Endometrial microvascular endothelial cells (primary cell): ENCODE data around the gene ATP9A. TPM values are rescaled to one million over a fixed set of nuclear protein-coding genes. Genes with fewer than 3 reads are reported as not detected.
"Not testable (repeated sequence)": the region's sequence is repeated elsewhere in the genome, so short reads cannot be mapped to it uniquely, and the experiment has no call there.

ENCODE experiments used
- in situ Hi-C: cut with HindIII; loops from 2 replicates; pipeline ENCODE4 v1.10.0; 2017; ENCODE audit warnings: low sequenced_read_pairs, low pct_unique_long_range_greater_than_20kb; ENCODE audit errors: inconsistent ontology term
- total RNA-seq: library from RNA; depleted of rRNA; stranded (reverse); fragments of >200 nt; gene quantifications from one replicate; pipeline ENCODE4 v1.2.3, GENCODE V29; 2015; ENCODE audit errors: inconsistent ontology term

Gene ATP9A
- total RNA-seq, 1 donor from 2014 or later = 29.7 TPM

DNA sequence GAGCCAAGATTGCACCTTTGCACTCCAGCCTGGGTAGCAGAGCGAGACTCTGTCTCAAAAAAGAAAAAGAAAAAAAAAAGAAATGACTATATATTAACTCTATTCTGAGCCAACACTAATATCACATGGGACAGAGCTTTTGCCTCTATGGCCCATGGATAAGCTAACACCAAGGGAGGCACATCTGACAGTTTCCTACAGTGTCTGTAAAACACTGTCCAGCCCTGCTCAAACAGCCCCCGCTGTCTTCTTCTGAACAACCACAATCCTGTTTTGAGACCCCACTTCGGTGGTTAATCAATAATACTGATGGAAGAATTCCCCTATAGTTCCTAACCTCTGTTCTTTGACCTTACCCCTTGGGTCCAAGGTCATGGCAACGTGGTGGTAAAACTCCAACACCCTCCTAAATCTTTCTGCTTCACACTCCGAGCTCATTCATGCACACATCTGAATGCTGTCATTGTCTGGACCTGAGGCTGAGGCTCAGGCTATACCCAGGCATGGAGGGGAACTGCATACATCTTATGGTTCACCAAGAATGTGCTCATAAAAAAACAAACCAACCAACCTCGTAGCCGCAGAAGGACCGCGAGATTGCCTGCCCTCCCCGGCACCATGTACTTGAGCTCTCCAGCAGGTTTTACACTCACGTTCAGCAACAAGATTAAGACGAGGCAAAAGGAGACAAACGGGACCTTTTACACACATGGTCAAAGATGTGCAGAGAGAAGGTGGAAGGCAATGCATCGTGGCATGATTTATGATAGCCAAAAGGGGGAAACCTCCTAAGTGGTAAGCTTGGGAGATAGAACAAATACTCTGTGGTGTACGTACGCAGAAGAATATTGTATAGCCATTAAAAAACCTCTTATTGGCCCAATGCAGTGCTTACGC is 120.3 kb downstream of the ATP9A start:
- in situ Hi-C loops = no loop called here

DNA sequence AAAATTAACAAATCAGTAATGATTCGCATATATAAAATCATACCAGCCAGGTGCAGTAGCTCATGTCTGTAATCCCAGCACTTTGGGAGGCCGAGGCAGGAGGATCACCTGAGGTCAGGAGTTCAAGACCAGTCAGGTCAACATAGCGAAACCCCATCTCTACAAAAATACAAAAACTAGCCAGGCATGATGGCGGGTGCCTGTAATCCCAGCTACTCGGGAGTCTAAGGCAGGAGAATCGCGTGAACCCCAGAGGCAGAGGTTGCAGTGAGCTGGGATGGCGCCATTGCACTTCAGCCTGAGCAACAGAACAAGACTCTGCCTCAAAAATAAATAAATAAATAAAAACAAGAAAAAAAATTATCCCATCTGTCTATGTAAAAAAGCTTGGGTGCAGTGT is 124.4 kb downstream of the ATP9A start:
- in situ Hi-C loops = not testable (repeated sequence)

DNA sequence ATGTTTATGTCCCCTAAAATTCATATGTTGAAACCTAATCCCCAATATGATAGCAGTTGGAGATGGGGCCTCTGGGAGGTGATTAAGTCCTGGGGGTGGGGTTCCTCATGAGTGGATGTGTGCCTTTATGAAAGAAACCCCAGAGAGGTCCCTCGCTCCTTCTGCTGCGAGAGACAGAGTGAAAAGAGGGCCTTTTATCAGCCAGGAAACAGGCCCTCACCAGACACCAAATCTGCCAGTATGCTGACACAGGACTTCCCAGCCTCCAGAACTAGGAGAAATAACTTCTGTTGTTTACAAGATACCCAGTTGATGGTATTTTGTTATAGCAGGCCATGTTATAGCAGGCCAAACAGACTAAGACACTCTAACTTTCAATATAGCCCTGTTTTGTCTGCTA is 124.8 kb downstream of the ATP9A start:
- in situ Hi-C loops = no loop called here

DNA sequence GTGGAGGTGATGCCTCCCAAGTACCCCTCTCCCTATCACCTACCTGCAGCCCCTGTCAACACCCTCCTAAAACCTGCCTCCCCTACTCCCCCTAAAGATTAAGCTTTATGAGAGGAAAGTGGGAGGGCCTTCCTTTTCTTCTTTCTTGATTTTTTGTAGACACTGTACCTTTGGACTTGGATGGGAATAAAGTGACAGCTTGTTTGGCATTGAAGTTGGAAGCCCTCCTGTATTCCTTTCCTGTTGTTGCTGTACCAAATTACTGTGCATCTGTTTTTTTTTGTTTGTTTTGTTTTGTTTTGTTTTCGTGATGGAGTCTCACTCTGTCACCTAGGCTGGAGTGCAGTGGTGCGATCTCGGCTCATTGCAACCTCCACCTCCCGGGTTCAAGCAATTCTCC is 126.3 kb downstream of the ATP9A start:
- in situ Hi-C loops = no loop called here

DNA sequence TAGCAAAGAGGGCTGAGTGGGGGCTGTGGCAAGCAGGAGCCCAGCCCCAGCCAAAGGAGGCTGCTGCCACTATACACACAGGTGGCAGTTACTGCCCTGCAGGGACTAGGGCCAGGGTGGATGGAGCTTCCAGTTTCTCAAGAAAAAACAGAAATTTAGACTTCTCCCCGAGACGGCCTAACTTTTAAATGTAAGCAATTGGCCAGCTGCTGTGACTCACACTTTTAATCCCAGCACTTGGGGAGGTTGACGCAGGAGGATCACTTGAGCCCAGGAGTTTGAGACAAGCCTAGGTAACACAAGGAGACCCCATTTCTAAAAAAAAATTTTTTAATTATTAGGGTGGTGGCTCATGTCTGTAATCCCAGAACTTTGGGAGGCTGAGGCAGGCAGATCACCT is 127.4 kb downstream of the ATP9A start:
- in situ Hi-C loops = no loop called here

DNA sequence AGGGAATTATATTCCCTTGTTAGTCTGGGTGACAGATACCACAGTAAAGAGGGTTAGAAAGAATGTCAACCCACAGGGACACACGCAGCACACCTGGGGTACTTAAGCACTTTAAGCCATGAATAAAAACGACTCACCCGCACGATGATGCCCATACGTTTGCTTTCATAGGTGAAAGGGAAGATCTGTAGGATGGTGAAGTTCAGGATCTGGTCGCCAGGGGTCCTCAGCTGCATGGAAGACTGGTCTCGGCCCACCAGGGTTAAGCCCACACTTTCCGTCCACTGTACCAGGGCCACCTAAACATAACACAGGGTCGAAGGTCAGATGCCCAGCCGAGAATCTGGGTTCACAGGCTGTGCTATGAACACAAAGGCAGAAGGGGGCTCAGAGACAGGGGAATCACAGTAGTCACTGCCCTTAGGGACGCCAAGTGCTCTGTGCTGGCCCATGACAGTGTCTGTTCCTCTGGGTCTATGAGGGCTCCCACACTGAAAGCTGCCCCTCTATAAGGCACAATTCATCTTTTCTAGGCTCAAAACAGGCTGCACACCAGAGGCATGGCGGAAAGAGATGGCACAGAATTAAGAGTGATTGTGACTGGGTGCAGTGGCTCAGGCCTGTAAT is 128.9 kb downstream of the ATP9A start:
- in situ Hi-C loops = no loop called here

DNA sequence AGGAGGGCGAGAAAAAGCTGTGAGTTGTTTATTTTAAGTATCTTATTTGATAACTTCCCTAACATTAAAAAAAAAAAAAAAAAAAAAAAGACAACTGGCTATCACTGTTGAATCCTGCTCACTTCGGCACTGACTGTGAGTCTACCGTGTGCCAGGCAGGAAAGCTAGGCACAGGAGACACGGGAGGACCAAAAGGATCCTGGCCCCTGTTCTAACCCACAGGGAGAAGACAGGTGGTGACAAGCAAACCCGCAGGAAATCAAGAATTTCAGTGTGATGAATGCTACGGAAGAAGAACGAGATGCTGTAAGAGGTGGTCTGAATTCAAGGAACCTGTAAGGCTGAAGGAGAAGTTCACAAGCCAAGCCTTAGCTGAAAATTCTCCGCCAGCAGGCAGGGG is 130.9 kb downstream of the ATP9A start:
- in situ Hi-C loops = no loop called here

DNA sequence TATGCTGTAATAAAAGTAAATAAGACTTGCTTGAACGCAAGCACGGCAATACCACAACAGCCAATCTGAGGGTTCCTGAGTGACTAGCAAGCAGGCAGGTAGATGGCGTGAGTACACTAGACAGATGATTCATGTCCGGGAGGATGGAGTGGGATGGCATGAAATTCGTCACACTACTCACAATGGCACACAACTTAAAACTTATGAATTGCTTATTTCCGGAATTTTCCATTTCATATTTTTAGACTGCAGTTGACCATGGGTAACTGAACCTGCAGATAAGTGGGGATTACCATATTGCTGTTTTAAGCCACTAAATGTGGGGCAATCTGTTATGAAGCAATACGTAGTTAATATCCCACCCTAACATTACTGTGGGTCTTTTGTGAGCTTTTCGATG is 132.1 kb downstream of the ATP9A start:
- in situ Hi-C loops = no loop called here

DNA sequence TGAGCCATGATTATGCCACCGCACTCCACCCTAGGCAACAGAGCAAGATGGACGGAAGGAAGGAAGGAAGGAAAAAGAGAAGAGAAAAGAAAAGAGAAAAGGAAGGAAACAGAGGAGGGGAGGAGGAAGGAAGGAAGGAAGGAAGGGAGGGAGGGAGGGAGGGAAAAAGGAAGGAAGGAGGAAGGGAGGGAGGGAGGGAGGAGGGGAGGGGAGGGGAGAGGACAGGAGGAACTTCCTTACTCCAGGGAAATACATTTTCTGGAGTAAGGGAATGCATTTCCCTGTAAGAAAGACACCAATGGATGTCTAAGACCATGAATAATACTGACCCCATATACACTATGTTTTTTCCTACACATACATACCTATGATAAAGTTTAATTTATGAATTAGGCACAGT is 132.5 kb downstream of the ATP9A start:
- in situ Hi-C loops = no loop called here

DNA sequence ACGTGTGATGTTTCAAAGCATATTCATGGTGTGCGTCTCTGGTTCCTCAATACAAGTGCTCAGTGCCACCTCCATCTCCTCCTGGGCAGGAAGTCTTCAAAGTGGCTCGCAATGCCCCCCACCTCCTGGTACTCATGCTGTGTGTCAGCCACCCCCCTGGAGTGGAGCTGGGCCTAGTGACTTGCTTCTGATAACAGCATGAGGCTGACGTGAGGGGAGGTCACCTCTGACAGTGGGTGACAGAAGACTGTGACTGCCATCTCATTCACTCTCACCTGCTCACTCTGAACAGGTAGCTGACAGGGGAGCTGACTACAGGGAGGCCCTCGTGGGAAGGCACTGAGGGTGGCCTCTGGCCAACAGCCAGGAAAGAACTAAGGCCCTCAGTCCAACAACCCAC is 133.3 kb downstream of the ATP9A start:
- in situ Hi-C loops = no loop called here

DNA sequence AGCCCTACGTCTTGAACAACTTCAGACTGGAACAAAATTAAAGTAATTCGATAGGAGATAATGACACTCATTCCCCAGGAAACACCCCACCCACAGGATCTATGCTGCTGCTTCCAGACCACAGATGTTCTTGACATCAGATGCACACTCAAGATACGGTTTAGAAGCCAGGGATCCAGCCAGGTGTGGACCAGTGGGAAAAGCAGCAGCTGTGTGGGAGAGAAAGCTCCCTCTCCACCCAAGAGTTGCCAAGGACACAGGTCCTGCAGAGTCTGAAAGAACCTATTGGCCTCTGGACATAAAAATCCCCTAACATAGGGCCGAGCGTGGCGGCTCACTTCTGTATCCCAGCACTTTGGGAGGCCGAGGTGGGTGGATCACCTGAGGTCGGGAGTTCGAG is 133.9 kb downstream of the ATP9A start:
- in situ Hi-C loops = no loop called here

DNA sequence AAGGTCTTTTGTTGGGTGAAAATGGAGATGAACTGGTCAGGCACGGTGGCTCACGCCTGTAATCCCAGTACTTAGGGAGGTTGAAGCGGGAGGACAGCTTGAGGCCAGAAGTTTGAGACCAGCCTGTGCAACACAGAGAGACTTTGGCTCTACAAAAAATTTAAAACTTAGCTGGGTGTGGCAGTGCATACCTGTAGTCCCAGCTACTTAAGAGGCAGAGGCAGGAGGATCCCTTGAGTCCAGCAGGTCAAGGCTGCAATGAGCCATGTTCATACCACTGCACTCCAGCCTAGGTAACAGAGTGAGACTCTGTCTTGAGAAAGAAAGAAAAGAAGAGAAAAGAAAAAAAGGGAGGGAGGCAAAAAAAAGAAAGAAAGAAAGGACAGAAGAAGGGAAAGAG is 134.8 kb downstream of the ATP9A start:
- in situ Hi-C loops = no loop called here

DNA sequence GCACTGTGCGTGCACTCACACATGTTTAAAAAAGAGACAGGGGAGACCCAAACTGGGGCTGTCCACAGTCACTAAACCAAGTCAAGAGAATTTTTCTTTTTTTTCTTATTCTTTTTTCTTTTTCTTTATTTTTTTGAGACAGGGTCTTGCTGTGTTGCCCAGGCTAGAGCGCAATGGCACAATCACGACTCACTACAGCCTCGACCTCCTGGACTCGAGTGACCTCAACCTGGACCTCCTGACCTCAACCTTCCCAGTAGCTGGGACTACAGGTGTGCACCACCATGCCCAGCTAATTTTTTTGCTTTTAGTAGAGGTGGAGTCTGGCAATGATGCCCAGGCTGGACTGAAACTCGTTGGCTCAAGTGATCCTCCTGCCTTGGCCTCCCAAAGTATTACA is 136.2 kb downstream of the ATP9A start:
- in situ Hi-C loops = no loop called here

DNA sequence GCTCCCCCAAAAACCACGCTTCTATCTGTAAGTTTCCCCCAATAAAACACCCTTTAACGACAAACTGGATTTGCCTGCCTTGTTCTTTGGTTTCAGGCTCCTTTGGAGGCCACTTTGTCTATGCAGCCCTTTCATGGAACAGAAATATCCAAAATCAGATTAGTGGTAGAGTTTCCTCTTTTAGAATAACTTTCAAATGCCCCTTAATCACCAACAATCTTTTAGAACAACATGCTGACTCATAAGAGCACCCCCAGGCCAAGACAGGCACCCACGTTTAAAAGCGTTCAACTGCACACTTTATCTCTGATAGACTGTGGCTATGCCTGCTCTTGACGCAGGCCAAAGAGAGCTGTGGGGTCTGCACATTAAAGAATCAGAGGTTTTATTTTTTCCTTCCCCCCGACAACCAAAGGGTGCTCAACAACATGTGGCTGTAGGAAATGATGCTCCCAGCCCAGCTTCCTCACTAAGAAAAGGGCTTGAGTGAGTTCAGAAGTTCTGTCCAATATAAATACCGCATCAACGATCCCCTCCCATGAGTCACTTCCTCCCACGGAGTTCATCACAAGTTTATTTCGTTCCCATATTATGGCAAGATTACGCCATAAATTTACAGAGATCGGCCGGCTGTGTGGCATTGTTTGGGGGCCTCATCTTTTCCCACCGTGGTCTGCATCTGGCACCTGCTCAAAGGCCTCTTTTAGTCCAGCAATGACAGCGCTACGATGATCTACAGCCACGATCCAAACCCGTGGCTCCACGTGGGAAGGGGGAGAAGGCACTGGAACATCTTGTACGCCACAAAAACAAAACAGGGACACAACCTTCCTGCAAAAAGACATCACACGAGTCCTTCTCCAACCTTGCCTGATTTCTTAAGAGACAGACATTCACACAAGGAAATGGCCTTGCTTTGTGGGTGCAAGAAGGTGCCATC is 136.9 kb downstream of the ATP9A start:
- in situ Hi-C loops = no loop called here

DNA sequence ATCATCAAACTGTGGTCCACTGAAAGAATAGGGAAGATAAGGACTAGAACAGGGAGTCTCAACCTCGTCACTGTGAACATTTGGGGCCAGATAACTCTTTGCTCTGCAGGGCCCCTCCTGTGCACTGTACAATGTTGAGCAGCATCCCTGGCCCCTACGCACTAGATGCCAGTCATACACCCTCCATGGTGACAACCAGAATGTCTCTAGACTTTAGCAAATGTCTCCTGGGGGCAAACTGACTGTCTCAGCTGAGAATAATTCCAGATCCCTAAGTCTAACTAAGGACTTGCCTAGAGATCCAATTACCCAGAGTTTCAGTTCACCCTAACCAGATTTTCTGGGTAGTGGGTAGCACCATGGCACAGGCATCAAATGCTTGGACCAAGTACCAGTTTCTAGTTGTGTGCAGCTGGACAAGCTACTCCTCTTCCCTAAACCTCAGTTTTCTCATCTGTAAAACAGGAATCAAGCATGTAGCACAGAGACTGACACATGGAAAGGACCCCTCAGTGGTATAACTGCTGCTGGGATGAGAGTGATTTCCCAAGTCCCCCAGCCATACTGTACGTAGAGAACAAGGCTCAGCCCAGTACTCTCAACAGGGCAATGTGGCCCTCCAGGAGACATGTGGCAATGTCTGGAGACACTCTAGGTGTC is 138.7 kb downstream of the ATP9A start:
- in situ Hi-C loops = no loop called here

DNA sequence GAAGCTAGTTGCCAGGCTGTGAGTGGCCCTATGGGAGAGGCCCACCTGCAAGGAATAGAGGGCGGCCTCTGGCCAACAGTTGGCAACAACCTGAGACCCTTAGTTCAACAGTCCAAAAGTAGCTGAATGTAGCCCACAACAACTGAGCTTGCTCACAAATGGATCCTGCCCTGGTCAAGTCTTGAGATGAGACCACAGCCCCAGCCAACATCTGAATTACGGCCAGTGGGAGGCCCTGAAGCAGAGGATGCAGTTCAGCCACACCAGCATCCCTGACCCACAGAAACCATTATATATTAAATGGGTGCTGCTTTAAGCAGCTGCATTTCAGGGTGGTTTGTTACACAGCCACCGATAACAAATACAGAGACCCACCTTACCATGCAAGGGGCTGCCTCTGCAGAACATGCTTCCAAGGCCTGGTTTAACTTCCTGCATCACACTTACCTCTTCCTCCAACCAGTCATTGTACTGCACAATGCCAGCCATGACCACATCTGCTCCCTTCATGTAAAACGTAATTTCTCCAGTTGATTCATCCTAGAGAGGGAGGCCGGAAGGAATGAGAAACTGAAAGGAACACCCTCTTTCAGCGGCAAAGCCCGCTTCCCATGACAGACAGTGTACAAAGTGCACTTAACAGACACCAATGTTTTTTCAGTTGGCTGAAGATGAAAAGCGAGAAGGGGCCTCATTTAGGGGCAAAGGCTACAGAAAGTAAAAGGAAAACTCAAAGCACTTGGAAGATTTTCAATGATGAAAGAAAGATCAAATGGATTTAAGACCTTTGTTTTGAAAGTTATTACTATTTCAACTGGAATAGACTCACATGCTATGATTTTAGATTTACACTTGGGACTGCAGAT is 139.4 kb downstream of the ATP9A start:
- in situ Hi-C loops = no loop called here

DNA sequence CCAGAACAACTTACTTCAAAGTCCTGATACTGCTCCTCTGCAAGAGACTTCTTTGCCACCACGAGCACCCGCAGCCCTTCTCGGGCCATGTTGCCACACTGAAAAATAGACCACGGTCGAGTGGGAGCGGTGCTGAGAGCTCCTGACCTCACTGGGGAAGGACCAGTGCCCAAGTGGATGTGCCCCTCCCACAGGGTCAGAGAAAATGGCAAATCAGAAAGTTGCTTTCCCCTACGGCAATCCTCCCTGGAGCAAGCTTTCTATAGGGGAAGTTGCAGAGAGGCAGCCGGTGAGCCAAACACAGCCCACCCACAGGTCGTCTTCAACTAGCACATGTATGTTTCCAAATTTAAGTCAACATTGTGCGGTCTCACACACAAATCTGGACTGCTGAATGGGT is 140.6 kb downstream of the ATP9A start:
- in situ Hi-C loops = no loop called here

DNA sequence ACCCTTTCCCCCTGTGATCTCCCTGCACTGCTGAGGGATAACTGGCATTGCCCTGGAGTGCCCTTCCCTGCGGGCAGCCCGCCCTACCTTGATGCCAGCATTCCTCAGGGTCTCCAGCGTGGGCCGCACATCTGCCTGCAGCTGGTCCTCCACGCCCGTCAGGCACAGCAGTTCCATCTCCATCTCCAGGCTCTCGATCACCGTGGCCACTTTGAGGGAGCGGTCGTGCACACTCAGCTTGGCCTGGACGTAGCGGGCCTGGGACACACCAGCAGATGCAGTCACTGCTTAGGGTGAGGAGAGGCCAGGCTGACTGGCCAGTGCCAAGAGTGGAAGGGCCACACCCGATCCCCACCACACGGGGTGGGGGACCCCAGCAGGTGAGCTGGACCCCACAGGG is 143.1 kb downstream of the ATP9A start:
- in situ Hi-C loops = no loop called here
